ENCODE measurements around the gene TASP1.

TASP1 gene

GRCh38 chr20:13461849-13462458 is 176.8 kb downstream of the TASP1 start:
- Mint-ChIP-seq H3K27me3 (no peaks in the 10 kb centered on the region), H3K4me3 (no peak overlapping the region), H3K9me3 (no peaks in the 10 kb centered on the region), H3K27ac (no peak overlapping the region), H3K4me1 (no peaks in the 10 kb centered on the region), H3K36me3 (peaks cover 5% of the 10 kb centered on the region)

DNA sequence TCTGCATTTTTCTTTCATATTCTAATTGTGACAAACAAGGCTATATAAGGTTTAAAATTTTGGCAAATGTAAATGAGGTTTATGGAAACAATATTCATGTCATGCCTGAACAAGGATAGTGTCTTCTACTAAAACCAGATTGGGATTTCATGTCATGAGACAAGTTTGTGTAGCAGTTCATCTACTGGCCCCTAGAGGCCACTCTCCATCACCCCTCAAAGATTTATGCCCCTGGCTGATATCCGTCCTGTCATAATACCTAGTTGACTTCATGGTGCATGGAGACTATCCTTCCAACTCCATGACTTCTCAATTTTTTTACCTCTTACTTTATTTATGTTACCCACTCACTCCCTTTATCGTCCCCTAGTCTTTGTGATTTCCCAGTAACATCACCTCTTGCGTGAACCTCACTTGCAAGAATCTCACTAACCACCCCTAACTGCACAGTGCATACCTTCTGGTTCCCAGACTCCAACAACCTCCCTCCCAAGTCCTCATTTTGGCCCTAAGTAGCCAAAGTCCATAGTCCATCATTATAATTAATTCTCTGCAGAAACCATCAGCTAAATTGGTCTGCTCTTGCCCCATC is 179.8 kb downstream of the TASP1 start:
- no peaks in the 10 kb centered on the region for H3K27me3 Mint-ChIP-seq
- H3K4me1 Mint-ChIP-seq = no peaks in the 10 kb centered on the region
- no peak overlapping the region for H3K27ac Mint-ChIP-seq
- H3K9me3 Mint-ChIP-seq = no peaks in the 10 kb centered on the region
- no peak overlapping the region for H3K4me3 Mint-ChIP-seq
- H3K36me3 Mint-ChIP-seq = peaks cover 7% of the 10 kb centered on the region

- peaks cover 19% of the 10 kb centered on the region for H3K36me3 Mint-ChIP-seq
- H3K4me3 Mint-ChIP-seq = no peak overlapping the region
- H3K27me3 Mint-ChIP-seq = no peaks in the 10 kb centered on the region
- H3K9me3 Mint-ChIP-seq = peaks cover 7% of the 10 kb centered on the region
- no peak overlapping the region for H3K27ac Mint-ChIP-seq
- H3K4me1 Mint-ChIP-seq = no peaks in the 10 kb centered on the region
Observed at GRCh38 chr20:13457487-13457886, 181.2 kb downstream of the TASP1 start.

DNA sequence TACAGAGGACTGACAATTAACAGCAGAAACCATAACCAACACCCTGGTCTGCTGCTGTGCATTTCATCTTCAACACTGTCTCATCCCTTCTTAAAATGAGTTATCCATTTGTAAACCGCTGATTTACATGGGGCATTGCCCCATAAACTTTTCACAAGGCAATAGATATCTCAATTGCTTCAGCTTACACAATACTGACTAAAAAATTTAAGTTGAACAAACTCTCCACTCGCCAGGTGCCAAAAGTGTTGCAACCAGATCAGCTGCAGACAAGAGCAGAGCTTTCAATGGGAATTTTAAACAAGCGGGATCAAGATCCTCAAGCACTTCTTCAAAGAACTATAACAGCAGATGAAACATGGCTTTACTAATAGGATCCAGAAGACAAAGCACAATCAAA is 183.0 kb downstream of the TASP1 start:
- no peak overlapping the region for H3K4me3 Mint-ChIP-seq
- H3K27ac Mint-ChIP-seq = no peak overlapping the region
- H3K36me3 Mint-ChIP-seq = peaks cover 25% of the 10 kb centered on the region
- H3K27me3 Mint-ChIP-seq = no peaks in the 10 kb centered on the region
- H3K4me1 Mint-ChIP-seq = no peaks in the 10 kb centered on the region
- H3K9me3 Mint-ChIP-seq = peaks cover 7% of the 10 kb centered on the region

DNA sequence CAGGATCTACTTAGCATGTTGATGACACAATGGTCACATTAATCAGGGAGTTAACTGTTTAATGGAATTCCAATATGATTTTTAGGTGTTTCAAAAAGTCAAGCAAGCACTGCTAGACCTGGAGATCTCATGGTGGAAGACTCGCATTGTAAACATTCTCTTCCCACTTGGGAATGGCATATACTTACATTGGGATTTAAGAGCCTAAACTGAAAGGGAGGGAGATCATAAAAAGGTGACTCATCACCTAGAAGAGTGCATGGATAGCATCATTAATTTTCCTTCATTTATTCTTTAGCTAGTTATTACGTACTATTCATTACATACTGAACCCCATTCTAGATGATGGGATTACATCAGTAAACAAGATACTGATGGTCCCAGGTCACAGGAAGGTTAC is 185.4 kb downstream of the TASP1 start:
- H3K9me3 Mint-ChIP-seq = peaks cover 7% of the 10 kb centered on the region
- peaks cover 28% of the 10 kb centered on the region for H3K36me3 Mint-ChIP-seq
- no peak overlapping the region for H3K27ac Mint-ChIP-seq
- no peak overlapping the region for H3K4me3 Mint-ChIP-seq
- H3K4me1 Mint-ChIP-seq = no peaks in the 10 kb centered on the region
- H3K27me3 Mint-ChIP-seq = no peaks in the 10 kb centered on the region

GRCh38 chr20:13452470-13453124 is 186.1 kb downstream of the TASP1 start:
- H3K36me3 Mint-ChIP-seq = peaks cover 28% of the 10 kb centered on the region
- no peak overlapping the region for H3K27ac Mint-ChIP-seq
- H3K27me3 Mint-ChIP-seq = no peaks in the 10 kb centered on the region

GRCh38 chr20:13449868-13450434 is 188.8 kb downstream of the TASP1 start:
- Mint-ChIP-seq H3K4me3 (no peak overlapping the region), H3K27ac (no peak overlapping the region)

More at GRCh38 chr20:13452470-13453124, 186.1 kb downstream of the TASP1 start:
- Mint-ChIP-seq H3K9me3 (peaks cover 7% of the 10 kb centered on the region), H3K4me1 (no peaks in the 10 kb centered on the region), H3K4me3 (no peak overlapping the region)

GRCh38 chr20:13447385-13448180 is 191.1 kb downstream of the TASP1 start:
- no peak overlapping the region for H3K27ac Mint-ChIP-seq
- no peaks in the 10 kb centered on the region for H3K4me1 Mint-ChIP-seq
- no peaks in the 10 kb centered on the region for H3K9me3 Mint-ChIP-seq
- no peak overlapping the region for H3K4me3 Mint-ChIP-seq
- H3K27me3 Mint-ChIP-seq = no peaks in the 10 kb centered on the region
- H3K36me3 Mint-ChIP-seq = peaks cover 35% of the 10 kb centered on the region

More at GRCh38 chr20:13449868-13450434, 188.8 kb downstream of the TASP1 start:
- no peaks in the 10 kb centered on the region for H3K4me1 Mint-ChIP-seq
- peaks cover 7% of the 10 kb centered on the region for H3K9me3 Mint-ChIP-seq
- H3K27me3 Mint-ChIP-seq = no peaks in the 10 kb centered on the region
- peaks cover 34% of the 10 kb centered on the region for H3K36me3 Mint-ChIP-seq

GRCh38 chr20:13443690-13444089 is 195.0 kb downstream of the TASP1 start:
- Mint-ChIP-seq H3K4me3 (no peak overlapping the region), H3K9me3 (peaks cover 9% of the 10 kb centered on the region), H3K36me3 (peaks cover 51% of the 10 kb centered on the region), H3K27me3 (no peaks in the 10 kb centered on the region), H3K27ac (no peak overlapping the region), H3K4me1 (no peaks in the 10 kb centered on the region)

DNA sequence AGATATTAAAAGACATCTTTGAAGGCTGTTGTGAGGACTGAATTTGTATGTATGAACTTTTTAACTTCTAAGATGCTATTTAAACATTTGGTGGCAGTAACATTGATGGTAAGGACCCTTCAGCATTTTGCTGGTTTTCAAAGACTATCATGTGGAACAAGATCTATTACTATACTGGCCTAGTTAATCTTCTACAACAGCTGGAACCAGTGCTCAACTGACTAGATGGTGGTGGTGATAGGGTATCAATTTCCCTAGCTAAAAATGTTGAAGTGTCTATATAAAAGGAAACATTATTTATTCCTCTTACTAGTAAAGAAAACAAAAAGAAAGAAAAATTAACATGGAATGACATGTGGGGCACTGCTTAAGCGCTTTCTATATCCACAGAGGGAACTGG is 195.7 kb downstream of the TASP1 start:
- Mint-ChIP-seq H3K36me3 (peaks cover 51% of the 10 kb centered on the region), H3K27me3 (no peaks in the 10 kb centered on the region), H3K27ac (no peak overlapping the region), H3K4me1 (no peaks in the 10 kb centered on the region), H3K4me3 (no peak overlapping the region), H3K9me3 (peaks cover 9% of the 10 kb centered on the region)

- Mint-ChIP-seq H3K27ac (no peak overlapping the region), H3K36me3 (peaks cover 47% of the 10 kb centered on the region), H3K27me3 (no peaks in the 10 kb centered on the region), H3K4me3 (no peak overlapping the region), H3K9me3 (peaks cover 9% of the 10 kb centered on the region), H3K4me1 (no peaks in the 10 kb centered on the region)
Observed at GRCh38 chr20:13441388-13441787, 197.3 kb downstream of the TASP1 start.

GRCh38 chr20:13436530-13436929 is 202.2 kb downstream of the TASP1 start:
- Mint-ChIP-seq H3K4me1 (no peaks in the 10 kb centered on the region), H3K4me3 (no peak overlapping the region), H3K27me3 (no peaks in the 10 kb centered on the region), H3K36me3 (peaks cover 38% of the 10 kb centered on the region), H3K9me3 (peaks cover 9% of the 10 kb centered on the region), H3K27ac (no peak overlapping the region)

GRCh38 chr20:13432126-13432525 is 206.6 kb downstream of the TASP1 start:
- Mint-ChIP-seq H3K27ac (no peak overlapping the region), H3K9me3 (no peaks in the 10 kb centered on the region), H3K4me1 (no peaks in the 10 kb centered on the region), H3K4me3 (no peak overlapping the region), H3K36me3 (peaks cover 42% of the 10 kb centered on the region), H3K27me3 (no peaks in the 10 kb centered on the region)

- Mint-ChIP-seq H3K36me3 (peaks cover 38% of the 10 kb centered on the region), H3K9me3 (no peaks in the 10 kb centered on the region), H3K27me3 (no peaks in the 10 kb centered on the region), H3K4me1 (no peaks in the 10 kb centered on the region), H3K4me3 (no peak overlapping the region), H3K27ac (no peak overlapping the region)
Observed at GRCh38 chr20:13430346-13431002, 208.3 kb downstream of the TASP1 start.

DNA sequence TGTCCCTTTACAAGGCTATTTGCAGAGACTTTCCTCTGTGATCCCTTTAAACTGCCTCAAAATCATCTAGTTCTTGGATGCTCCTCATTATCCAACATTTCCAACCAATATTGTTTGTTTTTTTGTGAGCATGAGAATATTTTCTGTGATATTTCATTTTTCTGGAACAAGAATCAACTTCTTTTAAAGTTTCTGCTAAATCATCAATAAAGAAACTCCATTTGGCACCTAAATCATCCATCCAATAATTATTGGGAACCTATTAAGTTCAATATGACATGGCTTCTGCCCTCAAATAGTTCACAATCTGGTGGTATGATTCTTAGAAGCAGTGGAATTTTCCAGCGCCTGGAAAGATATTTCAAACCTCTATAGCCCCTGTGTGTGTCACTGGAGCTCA is 210.0 kb downstream of the TASP1 start:
- Mint-ChIP-seq H3K4me1 (no peaks in the 10 kb centered on the region), H3K36me3 (peaks cover 29% of the 10 kb centered on the region), H3K4me3 (no peak overlapping the region), H3K27me3 (no peaks in the 10 kb centered on the region), H3K9me3 (no peaks in the 10 kb centered on the region), H3K27ac (no peak overlapping the region)

Measured in activated naive CD4-positive, alpha-beta T cell treated with anti-CD3 and anti-CD28 coated beads, Interleukin-2, amount 50 U/mL, for 24 hours (primary cell).